HG03103 (cell line): Measurements from ENCODE around the gene HIP1R.

Source experiments
- ATAC-seq: cut with Tn5 transposase; IDR thresholded peaks from one replicate; pipeline ENCODE4 v1.9.1; 2021; ENCODE audit warnings: low read depth; ENCODE audit not compliant: unreplicated experiment

HIP1R gene

DNA sequence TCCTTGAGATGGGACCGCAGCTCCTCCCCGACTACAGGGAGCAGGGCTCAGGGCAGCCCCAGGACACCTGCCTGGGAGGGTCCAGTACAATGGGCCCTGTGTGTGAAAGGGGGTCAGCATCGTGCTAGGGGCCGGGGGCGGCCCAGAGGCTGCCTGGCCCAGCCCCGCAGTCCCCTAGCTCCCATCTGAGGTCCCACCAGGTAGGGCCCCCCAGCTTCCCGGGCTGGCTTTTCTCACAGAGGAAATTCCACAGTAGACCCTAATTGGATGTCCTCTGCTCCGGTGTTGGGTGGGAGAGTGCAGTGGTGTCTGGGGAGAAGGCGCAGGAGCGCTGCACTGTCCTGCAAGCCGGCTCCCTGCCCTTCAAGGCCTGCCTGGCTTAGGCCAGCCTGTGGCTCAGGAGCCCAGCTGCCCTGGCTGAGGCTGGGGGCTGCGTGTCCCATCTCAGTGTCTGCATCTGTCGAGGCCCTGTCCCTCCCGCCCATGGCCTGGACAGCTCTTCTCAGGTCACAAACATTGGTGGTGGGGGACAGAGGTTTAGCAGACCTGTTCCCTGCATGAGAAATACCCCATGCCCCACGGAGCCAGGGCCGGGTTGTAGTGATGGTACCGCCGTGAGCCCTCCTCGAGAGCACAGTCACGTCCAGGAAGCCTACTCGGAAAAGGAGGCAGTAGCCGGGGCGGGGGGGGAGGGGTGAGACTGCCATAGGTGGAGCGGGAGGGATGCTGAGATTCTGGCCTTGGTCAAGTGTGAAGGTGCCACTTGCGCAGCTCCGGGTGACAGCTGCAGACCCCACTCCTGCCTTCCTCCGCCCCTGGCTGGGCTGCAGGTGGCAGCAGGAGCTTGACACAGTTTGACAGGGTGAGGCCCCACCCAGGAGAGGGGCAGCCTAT is 11.6 kb downstream of the HIP1R start:
- no peak for ATAC-seq

DNA sequence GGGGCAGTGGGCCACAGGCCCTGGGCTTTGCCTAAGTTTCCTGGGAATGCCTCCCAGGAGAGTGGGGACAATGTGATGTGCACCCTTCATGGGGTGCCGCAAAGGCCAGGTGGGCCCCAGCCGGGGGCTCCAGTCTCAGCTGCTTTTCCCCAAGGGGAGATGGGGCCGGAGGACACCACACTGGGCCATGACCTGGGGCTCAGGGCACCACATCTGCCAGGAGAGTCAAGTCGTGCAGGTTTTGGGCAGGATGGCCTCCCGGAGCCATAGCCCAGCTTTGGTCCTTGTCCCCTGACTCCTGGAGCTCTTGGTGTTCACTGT is 12.2 kb downstream of the HIP1R start:
- ATAC-seq = no peak

GRCh38 chr12:122847921-122848421 is 12.7 kb downstream of the HIP1R start:
- no peak for ATAC-seq

GRCh38 chr12:122848471-122849351 is 13.5 kb downstream of the HIP1R start:
- no peak for ATAC-seq

- ATAC-seq = no peak
Measured at GRCh38 chr12:122849352-122850047, 14.2 kb downstream of the HIP1R start.

GRCh38 chr12:122850048-122850445 is 14.8 kb downstream of the HIP1R start:
- no peak for ATAC-seq

DNA sequence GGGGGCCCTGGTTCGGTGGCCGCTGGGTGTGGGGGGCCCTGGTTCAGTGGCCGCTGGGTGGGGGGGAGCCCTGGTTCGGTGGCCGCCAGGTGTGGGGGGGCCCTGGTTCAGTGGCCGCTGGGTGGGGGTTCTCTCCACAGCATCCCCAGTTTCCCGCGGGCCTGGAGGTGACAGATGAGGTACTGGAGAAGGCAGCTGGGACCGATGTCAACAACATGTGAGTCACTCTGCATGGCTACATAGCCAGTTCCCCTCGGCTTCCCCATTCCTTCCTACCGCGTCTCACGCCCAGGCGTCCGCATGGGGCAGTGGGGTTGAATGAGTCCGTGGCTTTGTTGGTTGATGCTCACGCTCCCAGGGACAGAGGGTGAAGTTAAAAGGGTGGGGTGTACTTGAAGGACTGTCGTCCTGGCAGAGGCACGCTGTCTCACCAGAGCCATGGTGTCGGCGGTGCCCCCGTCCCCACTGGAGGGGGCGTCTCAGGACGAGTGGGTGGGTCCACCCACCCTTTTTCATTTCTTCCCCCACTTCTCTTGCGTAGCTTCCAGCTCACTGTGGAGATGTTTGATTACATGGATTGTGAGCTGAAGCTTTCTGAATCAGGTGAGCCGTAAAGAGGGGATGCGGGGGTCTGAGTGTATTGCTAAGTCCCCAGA is 15.6 kb downstream of the HIP1R start:
- ATAC-seq = no peak

DNA sequence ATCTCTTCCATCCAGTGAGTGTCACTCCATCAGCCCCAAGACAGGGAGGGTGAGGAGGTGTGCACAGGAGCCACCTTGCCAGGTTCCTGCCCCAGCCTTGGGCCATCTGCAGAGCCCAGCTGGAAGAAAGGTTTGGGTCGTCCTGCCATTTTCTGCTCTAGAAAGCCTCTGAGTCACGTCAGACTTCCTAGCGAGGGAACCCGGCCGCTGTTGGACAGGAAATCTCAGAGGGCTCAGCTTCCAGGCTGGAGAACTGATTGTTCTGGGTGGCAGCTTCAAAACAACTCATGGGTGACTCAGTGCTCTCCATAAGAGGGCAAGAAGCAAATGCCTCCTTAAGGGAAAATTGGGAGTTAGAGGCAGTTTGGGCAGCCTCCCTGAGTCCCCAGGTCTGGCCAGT is 16.6 kb downstream of the HIP1R start:
- no peak for ATAC-seq

GRCh38 chr12:122852336-122853275 is 17.3 kb downstream of the HIP1R start:
- ATAC-seq = no peak

- no peak for ATAC-seq
Measured at GRCh38 chr12:122853582-122854245, 18.5 kb downstream of the HIP1R start.

DNA sequence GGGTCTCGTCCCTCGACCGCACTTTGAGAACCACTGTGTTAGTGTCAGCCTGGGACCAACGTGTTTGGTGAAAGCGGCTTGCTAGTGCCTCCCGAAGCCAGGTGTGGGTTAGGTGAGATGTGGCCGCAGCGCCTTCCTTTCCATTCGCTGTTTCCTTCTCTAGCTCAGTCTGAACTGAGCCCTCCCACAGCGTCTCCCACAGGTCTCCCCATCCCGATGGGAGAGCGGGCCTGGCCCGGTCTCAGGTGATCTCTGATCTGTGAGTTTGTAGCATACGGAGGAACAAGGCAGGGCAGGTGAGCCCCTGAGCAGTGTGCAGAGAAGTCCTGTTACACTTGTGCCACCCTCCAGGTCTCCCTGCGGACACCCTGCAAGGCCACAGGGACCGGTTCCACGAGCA is 19.3 kb downstream of the HIP1R start:
- ATAC-seq = no peak

- no peak for ATAC-seq
Measured at GRCh38 chr12:122855071-122855829, 20.0 kb downstream of the HIP1R start.

- no peak for ATAC-seq
Measured at GRCh38 chr12:122855928-122856831, 20.9 kb downstream of the HIP1R start.

DNA sequence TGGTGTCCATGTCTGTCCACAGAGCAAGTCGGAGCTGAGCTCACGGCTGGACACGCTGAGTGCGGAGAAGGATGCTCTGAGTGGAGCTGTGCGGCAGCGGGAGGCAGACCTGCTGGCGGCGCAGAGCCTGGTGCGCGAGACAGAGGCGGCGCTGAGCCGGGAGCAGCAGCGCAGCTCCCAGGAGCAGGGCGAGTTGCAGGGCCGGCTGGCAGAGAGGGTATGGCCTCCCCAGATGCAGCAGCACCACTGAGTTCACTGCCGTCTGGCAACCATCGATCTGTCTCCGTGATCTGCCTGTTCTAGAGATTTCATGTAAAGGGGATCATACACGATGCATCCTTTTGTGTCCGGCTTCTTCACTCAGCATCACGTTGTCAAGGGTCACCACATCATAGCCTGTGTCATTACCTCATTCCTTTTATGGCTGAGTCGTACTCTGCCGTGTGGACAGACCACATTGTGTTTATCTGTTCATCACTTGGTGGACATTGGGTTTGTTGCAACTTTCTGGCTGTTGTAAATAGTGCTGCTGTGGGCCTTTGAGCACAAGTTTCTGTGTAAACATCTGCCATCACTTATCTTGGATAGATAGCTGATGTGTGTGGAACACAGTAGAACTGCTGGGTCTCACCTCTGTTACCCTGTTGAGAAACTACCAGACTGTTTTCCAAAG is 21.9 kb downstream of the HIP1R start:
- ATAC-seq = no peak

DNA sequence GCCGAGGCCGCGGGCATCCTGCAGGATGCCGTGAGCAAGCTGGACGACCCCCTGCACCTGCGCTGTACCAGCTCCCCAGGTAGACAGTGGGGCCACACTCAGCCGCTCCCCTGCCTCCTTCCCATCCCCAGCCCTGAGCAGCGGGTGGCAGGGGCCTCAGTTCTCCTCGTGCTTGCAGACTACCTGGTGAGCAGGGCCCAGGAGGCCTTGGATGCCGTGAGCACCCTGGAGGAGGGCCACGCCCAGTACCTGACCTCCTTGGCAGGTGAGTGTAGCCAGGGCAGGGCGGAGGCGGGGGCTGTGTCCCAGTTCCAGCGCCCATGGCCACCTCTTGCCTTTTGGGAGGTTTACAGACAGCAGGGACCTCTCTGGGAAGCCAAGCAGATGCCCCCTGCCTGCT is 22.9 kb downstream of the HIP1R start:
- ATAC-seq = no peak

- no peak for ATAC-seq
Measured at GRCh38 chr12:122858591-122859302, 23.5 kb downstream of the HIP1R start.
